ENCODE results near the gene YIF1A. TPM values are rescaled to one million over a fixed set of nuclear protein-coding genes. Genes with fewer than 3 reads are reported as not detected.

Gene YIF1A, protein sequence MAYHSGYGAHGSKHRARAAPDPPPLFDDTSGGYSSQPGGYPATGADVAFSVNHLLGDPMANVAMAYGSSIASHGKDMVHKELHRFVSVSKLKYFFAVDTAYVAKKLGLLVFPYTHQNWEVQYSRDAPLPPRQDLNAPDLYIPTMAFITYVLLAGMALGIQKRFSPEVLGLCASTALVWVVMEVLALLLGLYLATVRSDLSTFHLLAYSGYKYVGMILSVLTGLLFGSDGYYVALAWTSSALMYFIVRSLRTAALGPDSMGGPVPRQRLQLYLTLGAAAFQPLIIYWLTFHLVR
- polyA plus RNA-seq (40.3 and 51.2 TPM in 2 replicates), polyA minus RNA-seq (19.8 and 21.9 TPM in 2 replicates)

DNA sequence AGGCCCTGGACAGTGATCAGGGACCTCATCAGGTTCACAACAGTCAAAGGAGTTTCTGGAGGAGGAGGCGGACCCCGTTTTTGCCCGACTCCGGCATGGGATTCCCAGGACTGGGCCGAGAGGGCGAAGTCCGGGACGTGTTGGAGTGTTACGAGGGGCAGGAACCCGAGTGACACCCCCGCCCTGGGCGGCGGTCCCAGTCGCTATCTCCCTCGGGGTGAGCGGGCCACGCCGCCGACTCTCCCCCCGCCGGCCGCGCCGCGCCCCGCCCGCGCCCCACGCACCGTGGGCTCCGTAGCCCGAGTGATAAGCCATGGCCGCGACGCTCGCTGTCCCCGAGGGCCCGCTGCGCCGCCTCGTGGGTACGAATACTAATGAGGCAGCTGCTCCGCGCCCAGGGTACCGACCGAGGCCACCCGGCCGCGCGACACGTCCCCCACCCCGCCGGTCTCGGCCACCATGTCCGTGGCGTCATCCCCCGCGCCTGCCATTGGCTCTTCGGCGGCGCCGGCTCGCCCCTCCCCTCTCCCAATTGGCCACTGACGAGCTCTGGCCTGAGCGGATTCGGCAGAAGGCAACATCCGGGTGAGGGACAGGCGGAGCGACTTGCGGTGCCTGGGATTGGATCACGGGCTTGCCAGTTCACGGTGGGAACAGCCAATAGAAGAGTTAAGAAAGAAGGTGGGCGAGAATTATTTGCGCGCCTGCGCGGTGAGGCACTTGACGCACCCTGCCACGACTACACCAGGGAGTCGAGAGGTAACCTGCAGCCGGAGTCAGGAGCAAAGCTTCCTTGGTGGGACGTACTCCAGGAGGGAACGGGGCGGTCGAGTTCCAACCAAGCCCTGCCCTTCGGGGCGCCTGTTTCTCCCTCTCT lies at the start of gene YIF1A:
YIF1A (minus strand) TSS at position 473 of the 877 bp plus-strand sequence; CDS start at position 315, 158 bp downstream.
- no peaks in the 10 kb centered on the region for H4K20me1 ChIP-seq (ENCODE audit: insufficient read depth)
- H3K4me2 ChIP-seq (ENCODE audit: low read length) = peak within 1 kb of the TSS; percentile 68
- no peaks in the 10 kb centered on the region for H3K36me3 ChIP-seq (ENCODE audit: insufficient read depth, low read length)
- TF ChIP-seq TAF1 (IDR thresholded peaks at IDR 0.05; ENCODE audit: low read depth) = no peak
- TF ChIP-seq, protein P1, sequence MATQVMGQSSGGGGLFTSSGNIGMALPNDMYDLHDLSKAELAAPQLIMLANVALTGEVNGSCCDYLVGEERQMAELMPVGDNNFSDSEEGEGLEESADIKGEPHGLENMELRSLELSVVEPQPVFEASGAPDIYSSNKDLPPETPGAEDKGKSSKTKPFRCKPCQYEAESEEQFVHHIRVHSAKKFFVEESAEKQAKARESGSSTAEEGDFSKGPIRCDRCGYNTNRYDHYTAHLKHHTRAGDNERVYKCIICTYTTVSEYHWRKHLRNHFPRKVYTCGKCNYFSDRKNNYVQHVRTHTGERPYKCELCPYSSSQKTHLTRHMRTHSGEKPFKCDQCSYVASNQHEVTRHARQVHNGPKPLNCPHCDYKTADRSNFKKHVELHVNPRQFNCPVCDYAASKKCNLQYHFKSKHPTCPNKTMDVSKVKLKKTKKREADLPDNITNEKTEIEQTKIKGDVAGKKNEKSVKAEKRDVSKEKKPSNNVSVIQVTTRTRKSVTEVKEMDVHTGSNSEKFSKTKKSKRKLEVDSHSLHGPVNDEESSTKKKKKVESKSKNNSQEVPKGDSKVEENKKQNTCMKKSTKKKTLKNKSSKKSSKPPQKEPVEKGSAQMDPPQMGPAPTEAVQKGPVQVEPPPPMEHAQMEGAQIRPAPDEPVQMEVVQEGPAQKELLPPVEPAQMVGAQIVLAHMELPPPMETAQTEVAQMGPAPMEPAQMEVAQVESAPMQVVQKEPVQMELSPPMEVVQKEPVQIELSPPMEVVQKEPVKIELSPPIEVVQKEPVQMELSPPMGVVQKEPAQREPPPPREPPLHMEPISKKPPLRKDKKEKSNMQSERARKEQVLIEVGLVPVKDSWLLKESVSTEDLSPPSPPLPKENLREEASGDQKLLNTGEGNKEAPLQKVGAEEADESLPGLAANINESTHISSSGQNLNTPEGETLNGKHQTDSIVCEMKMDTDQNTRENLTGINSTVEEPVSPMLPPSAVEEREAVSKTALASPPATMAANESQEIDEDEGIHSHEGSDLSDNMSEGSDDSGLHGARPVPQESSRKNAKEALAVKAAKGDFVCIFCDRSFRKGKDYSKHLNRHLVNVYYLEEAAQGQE (IDR thresholded peaks at IDR 0.05; ENCODE audit: borderline replicate concordance) = peak; percentile 14
- TF ChIP-seq EP300 (conservative IDR thresholded peaks at IDR 0.05; ENCODE audit: poor library complexity, severe bottlenecking) = peak; percentile 53
- TF ChIP-seq RAD21 (conservative IDR thresholded peaks at IDR 0.05) = peak; percentile 24
- TF ChIP-seq, protein P2, sequence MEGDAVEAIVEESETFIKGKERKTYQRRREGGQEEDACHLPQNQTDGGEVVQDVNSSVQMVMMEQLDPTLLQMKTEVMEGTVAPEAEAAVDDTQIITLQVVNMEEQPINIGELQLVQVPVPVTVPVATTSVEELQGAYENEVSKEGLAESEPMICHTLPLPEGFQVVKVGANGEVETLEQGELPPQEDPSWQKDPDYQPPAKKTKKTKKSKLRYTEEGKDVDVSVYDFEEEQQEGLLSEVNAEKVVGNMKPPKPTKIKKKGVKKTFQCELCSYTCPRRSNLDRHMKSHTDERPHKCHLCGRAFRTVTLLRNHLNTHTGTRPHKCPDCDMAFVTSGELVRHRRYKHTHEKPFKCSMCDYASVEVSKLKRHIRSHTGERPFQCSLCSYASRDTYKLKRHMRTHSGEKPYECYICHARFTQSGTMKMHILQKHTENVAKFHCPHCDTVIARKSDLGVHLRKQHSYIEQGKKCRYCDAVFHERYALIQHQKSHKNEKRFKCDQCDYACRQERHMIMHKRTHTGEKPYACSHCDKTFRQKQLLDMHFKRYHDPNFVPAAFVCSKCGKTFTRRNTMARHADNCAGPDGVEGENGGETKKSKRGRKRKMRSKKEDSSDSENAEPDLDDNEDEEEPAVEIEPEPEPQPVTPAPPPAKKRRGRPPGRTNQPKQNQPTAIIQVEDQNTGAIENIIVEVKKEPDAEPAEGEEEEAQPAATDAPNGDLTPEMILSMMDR (IDR thresholded peaks at IDR 0.05; ENCODE audit: poor library complexity, severe bottlenecking) = peak; percentile 64
- TF ChIP-seq POLR2AphosphoS5 (IDR thresholded peaks at IDR 0.05) = peak; percentile 86
- TF ChIP-seq MXI1 (conservative IDR thresholded peaks at IDR 0.05; ENCODE audit: poor library complexity, severe bottlenecking) = peak; percentile 87
- peak; percentile 49 for TF ChIP-seq SMC3 (conservative IDR thresholded peaks at IDR 0.05; ENCODE audit: poor library complexity)
- TF ChIP-seq EZH2 (IDR thresholded peaks at IDR 0.05; ENCODE audit: borderline replicate concordance, insufficient read depth, low read length, poor library complexity, severe bottlenecking) = no peak
- no peaks in the 10 kb centered on the region for H3F3A ChIP-seq (ENCODE audit: insufficient read depth, low read length, poor library complexity, severe bottlenecking)
- no peaks in the 10 kb centered on the region for H3K9me2 ChIP-seq (ENCODE audit: insufficient read depth, low read length)
- peaks cover 32% of the 10 kb centered on the region for H3K27me3 ChIP-seq (ENCODE audit: insufficient read depth, low read depth, low read length)
- peak within 1 kb of the TSS; percentile 86 for H3K4me3 ChIP-seq (ENCODE audit: low read length)
- peak within 1 kb of the TSS; percentile 88 for H3K27ac ChIP-seq (ENCODE audit: low read length)
- peak within 1 kb of the TSS; percentile 92 for H3K9ac ChIP-seq (ENCODE audit: low read length)
- no peaks in the 10 kb centered on the region for H3K9me3 ChIP-seq (ENCODE audit: low read length)
- peaks cover 17% of the 10 kb centered on the region for H3K79me2 ChIP-seq (replicated peaks; ENCODE audit: insufficient read depth, low read length)
- H2AFZ ChIP-seq (ENCODE audit: low read depth, low read length) = no peak within 1 kb of the TSS

Measured in neural cell (in vitro differentiated cells).